Endothelial cell of umbilical vein (primary cell): Measurements from ENCODE around the gene SARNP. TPM values are rescaled to one million over a fixed set of nuclear protein-coding genes. Genes with fewer than 3 reads are reported as not detected.

Experiments
- BruUV-seq: library from RNA; stranded (reverse); fragments of 400-500 nt; replicated peaks from 2 replicates; lab custom pipeline; 2021; lab: Mats Ljungman, UMichigan
- CTCF ChIA-PET: fragments of 300-600, 350-600 bp; sonication (Branson Sonifier 250); formaldehyde crosslinking; loops from one replicate; lab custom pipeline; 2021; ENCODE audit warnings: antibody characterized with exemption, inconsistent platforms; lab: Charles Lee
- POLR2A ChIA-PET: fragments of 300-600, 350-600 bp; sonication (Branson Sonifier 250); formaldehyde crosslinking; loops from one replicate; lab custom pipeline; 2021; ENCODE audit warnings: antibody characterized with exemption, inconsistent platforms; lab: Charles Lee
- DNase-seq: peaks from one replicate; pipeline ENCODE4 v3.0.0-alpha.2; 2011; ENCODE audit warnings: low read depth, low spot score
- FAIRE-seq: peaks from 2 replicates; lab custom pipeline; 2011; peaks lifted over from hg19 to GRCh38; lab: Jason Lieb, UNC
- H2AFZ ChIP-seq: 2 replicates; pipeline ENCODE4 v1.6.0; 2012; ENCODE audit warnings: low read depth, low read length, control low read depth, inconsistent platforms
- H3K27ac ChIP-seq: 2 replicates; pipeline ENCODE4 v1.5.1; 2011; ENCODE audit warnings: low read depth, mild to moderate bottlenecking, control low read depth, low read length, moderate library complexity; ENCODE audit not compliant: insufficient read depth
- H3K27me3 ChIP-seq, 2 experiments: 2 replicates each; pipeline versions ENCODE4 v1.6.0 to v1.6.1; 2011; ENCODE audit warnings: low read length in 2 of 2, mixed read lengths in 1 of 2; ENCODE audit not compliant: control insufficient read depth in 2 of 2, insufficient read depth in 2 of 2
- H3K36me3 ChIP-seq, 2 experiments: 2 replicates in 1 of 2; 3 replicates in 1 of 2; pipeline ENCODE4 v1.5.1; 2011; ENCODE audit warnings: low read length in 2 of 2, mild to moderate bottlenecking in 1 of 2, moderate library complexity in 1 of 2; ENCODE audit not compliant: control insufficient read depth in 2 of 2, insufficient read depth in 2 of 2; ENCODE audit errors: extremely low read depth in 1 of 2
- H3K4me1 ChIP-seq: 3 replicates; pipeline ENCODE4 v1.5.1; 2011; ENCODE audit warnings: mild to moderate bottlenecking, low read length; ENCODE audit not compliant: control insufficient read depth, insufficient read depth; ENCODE audit errors: extremely low read depth
- H3K4me2 ChIP-seq: 2 replicates; pipeline ENCODE4 v1.6.1; 2011; ENCODE audit warnings: low read length, control low read depth, mixed read lengths; ENCODE audit not compliant: insufficient read depth
- H3K4me3 ChIP-seq, 3 experiments: fragments of 200-600 bp in 1 of 3; sonication (generic), shearing (Covaris generic) in 1 of 3; replicated peaks in 1 of 3; 2 replicates each; pipeline ENCODE4 v1.5.1; 2011 to 2016; ENCODE audit warnings: control low read depth in 3 of 3, low read length in 3 of 3, mild to moderate bottlenecking in 2 of 3, inconsistent platforms in 1 of 3, low read depth in 1 of 3, moderate library complexity in 1 of 3; ENCODE audit not compliant: insufficient read depth in 1 of 3
- H3K79me2 ChIP-seq: 2 replicates; pipeline ENCODE4 v1.6.0; 2012; ENCODE audit warnings: low read length, inconsistent platforms; ENCODE audit not compliant: control insufficient read depth, insufficient read depth
- H3K9ac ChIP-seq: replicated peaks from 2 replicates; pipeline ENCODE3; 2011; ENCODE audit warnings: low read length, control low read depth; ENCODE audit not compliant: insufficient read depth; ENCODE audit errors: extremely low read depth
- H3K9me1 ChIP-seq: replicated peaks from 3 replicates; pipeline ENCODE4 v1.6.0; 2011; ENCODE audit warnings: mild to moderate bottlenecking, low read length; ENCODE audit not compliant: control insufficient read depth, insufficient read depth; ENCODE audit errors: extremely low read depth
- H3K9me3 ChIP-seq: replicated peaks from 2 replicates; pipeline ENCODE4 v1.5.1; 2012; ENCODE audit warnings: low read length, inconsistent platforms; ENCODE audit not compliant: control insufficient read depth, insufficient read depth
- H4K20me1 ChIP-seq: replicated peaks from 2 replicates; pipeline ENCODE3; 2011; ENCODE audit warnings: mild to moderate bottlenecking, low read length; ENCODE audit not compliant: control insufficient read depth, insufficient read depth; ENCODE audit errors: extremely low read depth
- CTCF ChIP-seq, 2 donors: IDR thresholded peaks; 1 replicate in 1 of 2; 2 replicates in 1 of 2; pipeline ENCODE4 v1.5.1; 2011; ENCODE audit warnings: low read length in 2 of 2, mild to moderate bottlenecking in 2 of 2, moderate library complexity in 2 of 2, control low read depth in 1 of 2, inconsistent platforms in 1 of 2, low read depth in 1 of 2; ENCODE audit not compliant: insufficient read depth in 1 of 2; ENCODE audit errors: extremely low read depth in 1 of 2
- EZH2 ChIP-seq: IDR thresholded peaks from 2 replicates; pipeline ENCODE4 v1.6.1; 2012; ENCODE audit warnings: borderline replicate concordance, low read depth, mild to moderate bottlenecking, moderate library complexity, low read length, inconsistent platforms; ENCODE audit not compliant: severe bottlenecking
- FOS ChIP-seq: IDR thresholded peaks from 2 replicates; pipeline ENCODE4 v1.6.1; 2011; ENCODE audit warnings: mild to moderate bottlenecking, low read length, moderate library complexity, borderline replicate concordance; ENCODE audit not compliant: insufficient read depth
- GATA2 ChIP-seq: IDR thresholded peaks from 2 replicates; pipeline ENCODE4 v1.7.0; 2011; ENCODE audit warnings: low read depth, mild to moderate bottlenecking, moderate library complexity, mixed read lengths, low read length; ENCODE audit not compliant: insufficient read length, insufficient read depth
- JUN ChIP-seq: IDR thresholded peaks from 2 replicates; pipeline ENCODE4 v1.6.1; 2011; ENCODE audit warnings: borderline replicate concordance, low read depth; ENCODE audit not compliant: insufficient read length, insufficient read depth
- MAX ChIP-seq: IDR thresholded peaks from 2 replicates; pipeline ENCODE4 v1.6.1; 2011; ENCODE audit not compliant: insufficient read depth, insufficient read length
- MYC ChIP-seq: IDR thresholded peaks from one replicate; pipeline ENCODE4 v1.6.1; 2011; ENCODE audit warnings: mild to moderate bottlenecking, low read depth, low read length
- POLR2A ChIP-seq: IDR thresholded peaks from 2 replicates; pipeline ENCODE4 v1.6.1; 2012; ENCODE audit warnings: low read depth, mild to moderate bottlenecking, control low read depth, low read length
- POLR2AphosphoS5 ChIP-seq: IDR thresholded peaks from 2 replicates; pipeline ENCODE4 v1.6.1; 2012; ENCODE audit warnings: low read depth, mild to moderate bottlenecking, control low read depth, low read length, moderate library complexity; ENCODE audit not compliant: insufficient read depth
- dilution Hi-C: fragments of 300-500 bp; cut with MboI; formaldehyde crosslinking; loops from one replicate; pipeline ENCODE4 v1.15.0; 2019; ENCODE audit warnings: low sequenced_read_pairs; ENCODE audit not compliant: extremely low pct_ligation_motif_present
- intact Hi-C: fragments of 100-400 bp; cut with micrococcal nuclease; formaldehyde crosslinking; loops from one replicate; pipeline ENCODE4 v1.10.0; 2022
- polyA plus RNA-seq, 4 experiments: library from polyadenylated mRNA; depleted of rRNA in 3 of 4; stranded (reverse) in 3 of 4; unstranded in 1 of 4; fragments of >200 nt; gene quantifications; 2 replicates each; pipeline versions ENCODE4 v1.2.1 to v1.2.3, GENCODE V29; 2011 to 2012; ENCODE audit warnings: missing spikeins in 1 of 4
- total RNA-seq: library from RNA; stranded (reverse); gene quantifications from 2 replicates; pipeline ENCODE4 v1.2.3, GENCODE V29; 2021

Gene SARNP
- total and polyA plus RNA-seq, 2 donors (not counting 3 experiments of a cell fraction or from before 2014, with no cell fraction given) = 88.1 to 101 TPM

DNA sequence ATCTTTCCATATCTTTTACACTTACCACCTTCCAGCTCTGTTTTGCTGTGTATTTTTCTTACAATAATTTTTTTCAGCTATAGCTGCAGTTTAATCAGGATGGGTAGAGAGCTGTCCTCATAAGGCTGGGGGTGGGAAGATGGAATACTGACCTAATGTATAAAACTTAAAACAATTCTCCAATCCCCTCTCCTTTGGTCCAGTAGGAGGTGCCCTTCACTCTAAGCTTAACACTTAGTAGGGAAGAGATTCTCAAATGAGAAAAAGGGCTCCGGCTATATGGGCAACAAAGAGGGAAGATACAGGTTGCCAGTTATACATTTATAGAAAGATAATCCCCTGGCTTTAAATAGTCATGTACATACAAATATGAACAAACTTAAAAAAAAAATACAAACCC is 3.2 kb upstream of the SARNP start:
- H2AFZ ChIP-seq = no peak overlapping the region
- H3K4me1 ChIP-seq = peaks cover 15% of the 10 kb centered on the region
- H4K20me1 ChIP-seq = no peaks in the 10 kb centered on the region
- peaks cover 14 to 21% of the 10 kb centered on the region in 2 experiments for H3K36me3 ChIP-seq
- no peak overlapping the region for H3K4me3 ChIP-seq
- no peak overlapping the region for H3K27ac ChIP-seq
- no peaks in the 10 kb centered on the region for H3K27me3 ChIP-seq
- intact Hi-C loops (loop anchor here (1.0 kb wide), 1 partner anchor 120 kb away; no protein-coding TSS in a partner anchor), dilution Hi-C loops (no loop called here)
- POLR2A ChIA-PET = interaction anchor here (1.9 kb wide), 1 partner anchor 9 kb away, joined by 5 read pairs; the partner anchor contains the start of gene DNAJC14
- FAIRE-seq (no peak), DNase-seq (no peak)
- H3K9ac ChIP-seq = no peak overlapping the region
- CTCF ChIA-PET = interaction anchor here (1.0 to 5.8 kb wide), 4 partner anchors 9 to 119 kb away, joined by 4 to 38 read pairs (median 18); partner anchors contain the start of genes DGKA and DNAJC14
- TF ChIP-seq POLR2AphosphoS5 (no peak), MYC (no peak), GATA2 (no peak), CTCF (IDR thresholded peaks at IDR 0.05; ENCODE audit: extremely low read depth in 1 of 2, insufficient read depth in 1 of 2, low read depth in 1 of 2, low read length in 2 of 2) (peak; percentile 15 to 16)
- H3K9me1 ChIP-seq = no peaks in the 10 kb centered on the region
- peaks cover 40% of the 10 kb centered on the region for H3K79me2 ChIP-seq
- no peaks in the 10 kb centered on the region for H3K9me3 ChIP-seq
- no TSS peak for BruUV-seq
- H3K4me2 ChIP-seq = no peak overlapping the region

- Histone ChIP-seq H3K79me2 (peaks cover 51% of the 10 kb centered on the region), H3K9me3 (no peaks in the 10 kb centered on the region), H3K27me3 (no peaks in the 10 kb centered on the region), H3K27ac (no peak overlapping the region), H3K4me3 (peak overlapping the region in 1 of 3 experiments; percentile 82), H3K4me2 (peak overlapping the region; percentile 70), H2AFZ (no peak overlapping the region), H4K20me1 (no peaks in the 10 kb centered on the region), H3K9me1 (no peaks in the 10 kb centered on the region), H3K9ac (peak overlapping the region; percentile 66), H3K36me3 (peaks cover 14 to 21% of the 10 kb centered on the region in 2 experiments), H3K4me1 (peaks cover 16% of the 10 kb centered on the region)
- no TSS peak for BruUV-seq
- POLR2A ChIA-PET = interaction anchor here (0.8 to 1.8 kb wide), 2 partner anchors 11 to 29 kb away, joined by 7 to 40 read pairs; partner anchors contain the start of gene DNAJC14
- DNase-seq = no peak
- no peak for FAIRE-seq
- CTCF ChIA-PET = interaction anchor here (0.6 to 5.8 kb wide), 8 partner anchors 11 to 170 kb away, joined by 3 to 38 read pairs (median 12); partner anchors contain the start of genes DGKA, DNAJC14 and PYM1
- no peak for TF ChIP-seq CTCF (IDR thresholded peaks at IDR 0.05; ENCODE audit: extremely low read depth in 1 of 2, insufficient read depth in 1 of 2, low read depth in 1 of 2, low read length in 2 of 2)
- TF ChIP-seq MYC = no peak
- no peak for TF ChIP-seq MAX
- no peak for TF ChIP-seq POLR2AphosphoS5
- TF ChIP-seq JUN = no peak
- TF ChIP-seq EZH2 = no peak
- TF ChIP-seq FOS = no peak
- no peak for TF ChIP-seq POLR2A
- no peak for TF ChIP-seq GATA2
- intact Hi-C loops = loop anchor here (1.0 to 5.0 kb wide), 2 partner anchors 10 to 82 kb away; partner anchors contain the start of gene DNAJC14
- dilution Hi-C loops = no loop called here
Measured at GRCh38 chr12:55818886-55819285, 1.4 kb upstream of the SARNP start.
